Sigmoid colon (tissue), 4 donors: Measurements from ENCODE around the gene MRS2.

Experiments used
- CTCF ChIP-seq, 4 experiments: fragments of 450-650 bp in 3 of 4; fragments of 200-600 bp in 1 of 4; IDR thresholded peaks; one replicate each; pipeline ENCODE4 v1.5.1; 2016 to 2019; ENCODE audit warnings: antibody characterized with exemption in 4 of 4, mild to moderate bottlenecking in 3 of 4, moderate library complexity in 2 of 4
- EP300 ChIP-seq, 4 donors: sonication (generic); formaldehyde crosslinking; IDR thresholded peaks; one replicate each; pipeline ENCODE4 v1.6.1; 2017; ENCODE audit warnings: antibody characterized with exemption in 4 of 4
- POLR2A ChIP-seq, 2 donors: fragments of 450-650 bp; IDR thresholded peaks; one replicate each; pipeline ENCODE4 v1.6.1; 2016; ENCODE audit warnings: antibody characterized with exemption in 2 of 2, mild to moderate bottlenecking in 2 of 2, moderate library complexity in 2 of 2
- POLR2AphosphoS5 ChIP-seq, 4 donors: sonication (generic); formaldehyde crosslinking; IDR thresholded peaks; one replicate each; pipeline ENCODE4 v1.6.1; 2017; ENCODE audit warnings: antibody characterized with exemption in 4 of 4

DNA sequence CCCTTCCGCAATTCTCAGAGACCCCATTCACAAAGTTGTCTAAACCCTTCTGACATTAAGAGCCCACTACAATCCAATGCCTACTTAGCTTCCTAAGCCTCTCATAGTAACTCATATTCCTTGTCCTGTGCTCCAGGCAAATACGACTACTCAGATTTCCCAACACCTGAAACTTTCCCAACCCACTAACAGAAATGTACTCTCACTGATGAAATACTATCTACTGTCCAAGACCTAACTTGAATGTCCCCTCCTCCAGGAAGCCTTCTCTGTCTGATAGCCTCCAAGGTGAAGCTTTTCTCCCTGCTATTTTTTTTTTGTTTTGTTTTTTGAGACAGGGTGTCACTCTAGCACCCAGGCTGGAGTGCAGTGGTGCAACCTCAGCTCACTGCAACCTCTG, 56.2 kb downstream of the MRS2 start:
- no peak for TF ChIP-seq CTCF (IDR thresholded peaks at IDR 0.05)
- TF ChIP-seq POLR2A (IDR thresholded peaks at IDR 0.05): no peak
- TF ChIP-seq POLR2AphosphoS5 (IDR thresholded peaks at IDR 0.05): no peak
- TF ChIP-seq EP300 (IDR thresholded peaks at IDR 0.05): no peak
